ENCODE data around the gene BEST4. TPM values are rescaled to one million over a fixed set of nuclear protein-coding genes. Genes with fewer than 3 reads are reported as not detected.
"Not testable (repeated sequence)": the region's sequence is repeated elsewhere in the genome, so short reads cannot be mapped to it uniquely, and the experiment has no call there.

The BEST4 gene
- total RNA-seq, 1 experiment from 2014 or later = 0.15 TPM

DNA sequence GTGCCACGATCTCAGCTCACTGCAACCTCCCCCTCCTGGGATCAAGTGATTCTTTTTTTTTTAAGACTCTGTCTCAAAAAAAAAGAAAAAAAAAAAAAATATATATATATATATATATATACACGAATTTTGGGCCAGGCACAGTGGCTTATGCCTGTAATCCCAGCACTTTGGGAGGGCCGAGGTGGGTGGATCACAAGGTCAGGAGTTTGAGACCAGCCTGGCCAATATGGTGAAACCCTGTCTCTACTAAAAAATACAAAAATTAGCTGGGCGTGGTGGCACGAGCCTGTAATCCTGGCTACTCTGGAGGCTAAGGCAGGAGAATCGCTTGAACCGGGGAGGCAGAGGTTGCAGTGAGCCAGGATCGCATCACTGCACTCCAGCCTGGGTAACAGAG, 9.9 kb upstream of the BEST4 start:
- H3K9me3 ChIP-seq (ENCODE audit: control insufficient read depth, insufficient read depth, low read depth, low read length); DNase-seq (ENCODE audit: low read depth, low spot score); POLR2A ChIA-PET; H3K27ac ChIP-seq (ENCODE audit: low read length); ATAC-seq; H3K27me3 ChIP-seq (ENCODE audit: control insufficient read depth, insufficient read depth, low read length); BruUV-seq (replicated peaks); H3K4me3 ChIP-seq (ENCODE audit: low read depth in 2 of 2, low read length in 2 of 2); in situ Hi-C loops (cut with HindIII; ENCODE audit: low pct_unique_long_range_greater_than_20kb, low sequenced_read_pairs); H3K36me3 ChIP-seq (ENCODE audit: control insufficient read depth, insufficient read depth, low read length); intact Hi-C loops (cut with micrococcal nuclease; ENCODE audit: unreplicated experiment): not testable (repeated sequence)
- CTCF ChIA-PET = interaction anchor here (0.6 kb wide), 1 partner anchor 11 kb away, joined by 10 read pairs; no protein-coding TSS in a partner anchor
- H3K4me1 ChIP-seq (ENCODE audit: control insufficient read depth, insufficient read depth, low read length) = peaks cover 22% of the 10 kb centered on the region

DNA sequence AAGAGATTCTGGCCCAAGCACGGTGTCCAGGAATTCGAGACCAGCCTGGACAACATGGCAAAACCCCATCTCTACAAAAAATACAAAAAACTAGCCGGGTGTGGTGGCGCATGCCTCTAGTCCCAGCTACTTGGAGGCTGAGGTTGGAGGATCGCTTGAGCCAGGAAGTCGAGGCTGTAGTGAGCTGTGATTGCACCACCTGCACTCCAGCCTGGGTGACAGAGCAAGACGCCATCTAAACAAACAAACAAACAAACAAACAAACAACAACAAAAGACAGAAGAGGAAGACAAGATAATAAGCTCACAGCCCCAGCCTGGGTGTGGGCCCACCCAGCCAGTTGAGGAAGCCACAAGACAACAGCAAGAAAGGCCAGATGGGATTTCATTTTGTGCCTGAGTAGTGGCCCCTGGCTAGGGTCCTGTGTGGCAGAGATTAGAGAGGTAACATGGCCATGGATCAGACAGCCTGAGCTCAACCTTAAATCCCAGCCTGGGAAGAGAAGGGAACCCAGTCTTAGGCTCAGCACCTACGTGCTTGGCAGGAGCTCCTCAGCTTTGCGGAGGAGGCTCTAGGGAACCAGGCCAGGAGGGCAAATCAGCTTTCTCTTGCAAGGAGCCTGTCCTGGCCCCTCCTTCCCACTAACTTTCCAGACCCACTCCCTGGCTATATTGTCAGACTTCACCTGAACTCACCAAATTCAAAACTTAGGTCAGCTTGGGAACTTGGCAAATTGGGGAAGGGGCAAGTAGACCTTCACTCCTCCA, 4.9 kb upstream of the BEST4 start:
- ATAC-seq (peak; percentile 11; the same call in 1 of the 2 replicates), DNase-seq (ENCODE audit: low read depth, low spot score) (no peak)
- H3K27ac ChIP-seq (ENCODE audit: low read length) = 0 out of 2 replicates have a peak overlapping the region, but pooled peaks have one; percentile 23
- ChIA-PET CTCF (interaction anchor here (0.5 to 1.2 kb wide), 3 partner anchors 9 to 63 kb away, joined by 3 to 4 read pairs (median 3); no protein-coding TSS in a partner anchor), POLR2A (interaction anchor here (0.9 to 1.0 kb wide), 2 partner anchors 22 to 26 kb away, joined by 3 read pairs; no protein-coding TSS in a partner anchor)
- H3K4me1 ChIP-seq (ENCODE audit: control insufficient read depth, insufficient read depth, low read length) = no peaks in the 10 kb centered on the region
- H3K4me3 ChIP-seq (ENCODE audit: low read depth in 2 of 2, low read length in 2 of 2) = no peak overlapping the region
- no TSS peak for BruUV-seq (replicated peaks)
- no peaks in the 10 kb centered on the region for H3K27me3 ChIP-seq (ENCODE audit: control insufficient read depth, insufficient read depth, low read length)
- no peak for TF ChIP-seq SIN3A (IDR thresholded peaks at IDR 0.05; ENCODE audit: borderline replicate concordance, insufficient read depth, low read depth, low read length)
- TF ChIP-seq TCF7L2 (IDR thresholded peaks at IDR 0.05; ENCODE audit: low read depth, low read length) = no peak
- TF ChIP-seq, protein P1, sequence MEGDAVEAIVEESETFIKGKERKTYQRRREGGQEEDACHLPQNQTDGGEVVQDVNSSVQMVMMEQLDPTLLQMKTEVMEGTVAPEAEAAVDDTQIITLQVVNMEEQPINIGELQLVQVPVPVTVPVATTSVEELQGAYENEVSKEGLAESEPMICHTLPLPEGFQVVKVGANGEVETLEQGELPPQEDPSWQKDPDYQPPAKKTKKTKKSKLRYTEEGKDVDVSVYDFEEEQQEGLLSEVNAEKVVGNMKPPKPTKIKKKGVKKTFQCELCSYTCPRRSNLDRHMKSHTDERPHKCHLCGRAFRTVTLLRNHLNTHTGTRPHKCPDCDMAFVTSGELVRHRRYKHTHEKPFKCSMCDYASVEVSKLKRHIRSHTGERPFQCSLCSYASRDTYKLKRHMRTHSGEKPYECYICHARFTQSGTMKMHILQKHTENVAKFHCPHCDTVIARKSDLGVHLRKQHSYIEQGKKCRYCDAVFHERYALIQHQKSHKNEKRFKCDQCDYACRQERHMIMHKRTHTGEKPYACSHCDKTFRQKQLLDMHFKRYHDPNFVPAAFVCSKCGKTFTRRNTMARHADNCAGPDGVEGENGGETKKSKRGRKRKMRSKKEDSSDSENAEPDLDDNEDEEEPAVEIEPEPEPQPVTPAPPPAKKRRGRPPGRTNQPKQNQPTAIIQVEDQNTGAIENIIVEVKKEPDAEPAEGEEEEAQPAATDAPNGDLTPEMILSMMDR (IDR thresholded peaks at IDR 0.05) = no peak
- TF ChIP-seq, protein P2, sequence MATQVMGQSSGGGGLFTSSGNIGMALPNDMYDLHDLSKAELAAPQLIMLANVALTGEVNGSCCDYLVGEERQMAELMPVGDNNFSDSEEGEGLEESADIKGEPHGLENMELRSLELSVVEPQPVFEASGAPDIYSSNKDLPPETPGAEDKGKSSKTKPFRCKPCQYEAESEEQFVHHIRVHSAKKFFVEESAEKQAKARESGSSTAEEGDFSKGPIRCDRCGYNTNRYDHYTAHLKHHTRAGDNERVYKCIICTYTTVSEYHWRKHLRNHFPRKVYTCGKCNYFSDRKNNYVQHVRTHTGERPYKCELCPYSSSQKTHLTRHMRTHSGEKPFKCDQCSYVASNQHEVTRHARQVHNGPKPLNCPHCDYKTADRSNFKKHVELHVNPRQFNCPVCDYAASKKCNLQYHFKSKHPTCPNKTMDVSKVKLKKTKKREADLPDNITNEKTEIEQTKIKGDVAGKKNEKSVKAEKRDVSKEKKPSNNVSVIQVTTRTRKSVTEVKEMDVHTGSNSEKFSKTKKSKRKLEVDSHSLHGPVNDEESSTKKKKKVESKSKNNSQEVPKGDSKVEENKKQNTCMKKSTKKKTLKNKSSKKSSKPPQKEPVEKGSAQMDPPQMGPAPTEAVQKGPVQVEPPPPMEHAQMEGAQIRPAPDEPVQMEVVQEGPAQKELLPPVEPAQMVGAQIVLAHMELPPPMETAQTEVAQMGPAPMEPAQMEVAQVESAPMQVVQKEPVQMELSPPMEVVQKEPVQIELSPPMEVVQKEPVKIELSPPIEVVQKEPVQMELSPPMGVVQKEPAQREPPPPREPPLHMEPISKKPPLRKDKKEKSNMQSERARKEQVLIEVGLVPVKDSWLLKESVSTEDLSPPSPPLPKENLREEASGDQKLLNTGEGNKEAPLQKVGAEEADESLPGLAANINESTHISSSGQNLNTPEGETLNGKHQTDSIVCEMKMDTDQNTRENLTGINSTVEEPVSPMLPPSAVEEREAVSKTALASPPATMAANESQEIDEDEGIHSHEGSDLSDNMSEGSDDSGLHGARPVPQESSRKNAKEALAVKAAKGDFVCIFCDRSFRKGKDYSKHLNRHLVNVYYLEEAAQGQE (IDR thresholded peaks at IDR 0.05; ENCODE audit: insufficient read depth in 1 of 2, low read depth in 2 of 2, low read length in 1 of 2) = no peak
- TF ChIP-seq POLR2AphosphoS5 (IDR thresholded peaks at IDR 0.05; ENCODE audit: low read depth, low read length) = no peak
- intact Hi-C loops (cut with micrococcal nuclease; ENCODE audit: unreplicated experiment) = loop anchor here (2.0 kb wide), 1 partner anchor 26 kb away; no protein-coding TSS in a partner anchor
- in situ Hi-C loops (cut with HindIII; ENCODE audit: low pct_unique_long_range_greater_than_20kb, low sequenced_read_pairs) = no loop called here
- H3K36me3 ChIP-seq (ENCODE audit: control insufficient read depth, insufficient read depth, low read length) = no peaks in the 10 kb centered on the region
- H3K9me3 ChIP-seq (ENCODE audit: control insufficient read depth, insufficient read depth, low read depth, low read length) = no peaks in the 10 kb centered on the region
